ENCODE data around the gene HIVEP3. TPM values are rescaled to one million over a fixed set of nuclear protein-coding genes. Genes with fewer than 3 reads are reported as not detected.

HIVEP3 gene
- total RNA-seq, 1 experiment from 2014 or later, result 0.55 TPM

- H3K4me1 Mint-ChIP-seq, result peaks cover 28% of the 10 kb centered on the region
- ChIA-PET CTCF (no interaction called here), POLR2A (no interaction called here)
- no peaks in the 10 kb centered on the region for H3K9me3 Mint-ChIP-seq
- DNase-seq (ENCODE audit: low spot score) (no peak), ATAC-seq (no peak)
- H3K27ac Mint-ChIP-seq, result no peak overlapping the region
- TF ChIP-seq CREB1 (CRISPR knock-in tag; IDR thresholded peaks at IDR 0.05), result no peak
- no peak for TF ChIP-seq GRHL2 (CRISPR knock-in tag; IDR thresholded peaks at IDR 0.05; ENCODE audit: insufficient replicate concordance, severe bottlenecking)
- no peak for TF ChIP-seq JUN (CRISPR knock-in tag; IDR thresholded peaks at IDR 0.05)
- TF ChIP-seq FOXP4 (CRISPR knock-in tag; IDR thresholded peaks at IDR 0.05), result no peak
- TF ChIP-seq ZNF219 (CRISPR knock-in tag; IDR thresholded peaks at IDR 0.05; ENCODE audit: borderline replicate concordance), result no peak
- no peak for TF ChIP-seq TEAD4 (CRISPR knock-in tag; IDR thresholded peaks at IDR 0.05)
- no peaks in the 10 kb centered on the region for H3K36me3 Mint-ChIP-seq
- H3K27me3 Mint-ChIP-seq (ENCODE audit: low read depth), result no peaks in the 10 kb centered on the region
- H3K4me3 Mint-ChIP-seq, result no peak overlapping the region
These were observed 36.6 kb downstream of the HIVEP3 start for GRCh38 chr1:41882068-41882477.

DNA sequence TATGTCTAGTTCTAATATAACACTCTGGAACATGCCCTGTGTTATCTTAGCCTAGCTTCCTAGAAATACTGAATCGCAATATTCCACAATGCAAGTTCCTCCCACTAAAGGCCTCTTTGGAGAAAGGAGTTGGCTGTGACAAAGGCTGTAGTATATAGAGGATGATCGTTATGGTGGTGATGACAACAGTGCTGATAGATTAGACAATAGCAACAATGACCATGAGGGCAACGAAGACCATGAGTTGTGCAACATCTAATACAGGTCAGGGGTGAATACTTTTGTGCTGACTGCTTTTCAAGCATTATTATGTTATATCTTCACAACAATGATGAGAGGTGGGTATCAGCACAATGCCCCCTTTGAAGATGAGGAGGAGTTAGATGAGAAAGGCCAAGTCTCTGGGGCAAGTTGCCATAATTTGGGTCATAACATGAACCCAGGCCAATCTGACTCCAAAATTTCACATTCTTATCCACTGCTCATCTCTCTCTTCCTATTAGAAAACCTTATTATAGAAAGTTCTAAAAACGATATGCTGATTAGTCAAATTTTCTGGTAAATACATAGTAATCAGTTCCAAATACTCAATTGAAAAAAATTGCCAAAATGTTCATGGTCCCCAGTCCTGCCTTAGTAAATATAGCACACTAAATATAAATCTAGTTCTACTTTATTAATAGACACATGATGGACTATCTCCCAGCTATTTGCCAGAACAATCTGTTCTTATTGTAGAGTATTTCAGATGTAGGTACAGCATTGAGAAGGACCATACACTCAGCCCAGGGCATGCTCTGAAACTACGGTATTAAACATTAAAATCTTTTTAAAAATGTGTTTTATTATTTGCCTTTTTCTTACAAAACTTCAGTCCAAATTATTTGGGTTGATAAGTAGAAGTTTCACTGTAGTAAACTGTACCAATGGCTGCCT lies 37.5 kb downstream of the HIVEP3 start:
- CTCF ChIA-PET, result no interaction called here
- TF ChIP-seq, protein P1, sequence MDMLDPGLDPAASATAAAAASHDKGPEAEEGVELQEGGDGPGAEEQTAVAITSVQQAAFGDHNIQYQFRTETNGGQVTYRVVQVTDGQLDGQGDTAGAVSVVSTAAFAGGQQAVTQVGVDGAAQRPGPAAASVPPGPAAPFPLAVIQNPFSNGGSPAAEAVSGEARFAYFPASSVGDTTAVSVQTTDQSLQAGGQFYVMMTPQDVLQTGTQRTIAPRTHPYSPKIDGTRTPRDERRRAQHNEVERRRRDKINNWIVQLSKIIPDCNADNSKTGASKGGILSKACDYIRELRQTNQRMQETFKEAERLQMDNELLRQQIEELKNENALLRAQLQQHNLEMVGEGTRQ (CRISPR knock-in tag; IDR thresholded peaks at IDR 0.05), result no peak
- TF ChIP-seq RELA (CRISPR knock-in tag; IDR thresholded peaks at IDR 0.05; ENCODE audit: borderline replicate concordance) (no peak), ZNF416 (CRISPR knock-in tag; IDR thresholded peaks at IDR 0.05) (no peak), ZNF317 (CRISPR knock-in tag; IDR thresholded peaks at IDR 0.05; ENCODE audit: borderline replicate concordance, low read depth) (no peak), GTF2I (CRISPR knock-in tag; conservative IDR thresholded peaks at IDR 0.05) (no peak), EMX1 (CRISPR knock-in tag; IDR thresholded peaks at IDR 0.05) (no peak), NFATC4 (CRISPR knock-in tag; IDR thresholded peaks at IDR 0.05) (no peak), ZNF232 (CRISPR knock-in tag; IDR thresholded peaks at IDR 0.05) (no peak), SMAD4 (CRISPR knock-in tag; IDR thresholded peaks at IDR 0.05) (no peak), TP53 (CRISPR knock-in tag; IDR thresholded peaks at IDR 0.05) (no peak), ATF2 (CRISPR knock-in tag; IDR thresholded peaks at IDR 0.05; ENCODE audit: borderline replicate concordance, low read depth) (no peak), CBFB (CRISPR knock-in tag; IDR thresholded peaks at IDR 0.05; ENCODE audit: low read depth) (no peak)
- TF ChIP-seq, protein P2, sequence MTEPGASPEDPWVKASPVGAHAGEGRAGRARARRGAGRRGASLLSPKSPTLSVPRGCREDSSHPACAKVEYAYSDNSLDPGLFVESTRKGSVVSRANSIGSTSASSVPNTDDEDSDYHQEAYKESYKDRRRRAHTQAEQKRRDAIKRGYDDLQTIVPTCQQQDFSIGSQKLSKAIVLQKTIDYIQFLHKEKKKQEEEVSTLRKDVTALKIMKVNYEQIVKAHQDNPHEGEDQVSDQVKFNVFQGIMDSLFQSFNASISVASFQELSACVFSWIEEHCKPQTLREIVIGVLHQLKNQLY (CRISPR knock-in tag; IDR thresholded peaks at IDR 0.05), result no peak
- TF ChIP-seq, protein P3, sequence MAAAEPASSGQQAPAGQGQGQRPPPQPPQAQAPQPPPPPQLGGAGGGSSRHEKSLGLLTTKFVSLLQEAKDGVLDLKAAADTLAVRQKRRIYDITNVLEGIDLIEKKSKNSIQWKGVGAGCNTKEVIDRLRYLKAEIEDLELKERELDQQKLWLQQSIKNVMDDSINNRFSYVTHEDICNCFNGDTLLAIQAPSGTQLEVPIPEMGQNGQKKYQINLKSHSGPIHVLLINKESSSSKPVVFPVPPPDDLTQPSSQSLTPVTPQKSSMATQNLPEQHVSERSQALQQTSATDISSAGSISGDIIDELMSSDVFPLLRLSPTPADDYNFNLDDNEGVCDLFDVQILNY (CRISPR knock-in tag; IDR thresholded peaks at IDR 0.05), result no peak
- TF ChIP-seq, protein P4, sequence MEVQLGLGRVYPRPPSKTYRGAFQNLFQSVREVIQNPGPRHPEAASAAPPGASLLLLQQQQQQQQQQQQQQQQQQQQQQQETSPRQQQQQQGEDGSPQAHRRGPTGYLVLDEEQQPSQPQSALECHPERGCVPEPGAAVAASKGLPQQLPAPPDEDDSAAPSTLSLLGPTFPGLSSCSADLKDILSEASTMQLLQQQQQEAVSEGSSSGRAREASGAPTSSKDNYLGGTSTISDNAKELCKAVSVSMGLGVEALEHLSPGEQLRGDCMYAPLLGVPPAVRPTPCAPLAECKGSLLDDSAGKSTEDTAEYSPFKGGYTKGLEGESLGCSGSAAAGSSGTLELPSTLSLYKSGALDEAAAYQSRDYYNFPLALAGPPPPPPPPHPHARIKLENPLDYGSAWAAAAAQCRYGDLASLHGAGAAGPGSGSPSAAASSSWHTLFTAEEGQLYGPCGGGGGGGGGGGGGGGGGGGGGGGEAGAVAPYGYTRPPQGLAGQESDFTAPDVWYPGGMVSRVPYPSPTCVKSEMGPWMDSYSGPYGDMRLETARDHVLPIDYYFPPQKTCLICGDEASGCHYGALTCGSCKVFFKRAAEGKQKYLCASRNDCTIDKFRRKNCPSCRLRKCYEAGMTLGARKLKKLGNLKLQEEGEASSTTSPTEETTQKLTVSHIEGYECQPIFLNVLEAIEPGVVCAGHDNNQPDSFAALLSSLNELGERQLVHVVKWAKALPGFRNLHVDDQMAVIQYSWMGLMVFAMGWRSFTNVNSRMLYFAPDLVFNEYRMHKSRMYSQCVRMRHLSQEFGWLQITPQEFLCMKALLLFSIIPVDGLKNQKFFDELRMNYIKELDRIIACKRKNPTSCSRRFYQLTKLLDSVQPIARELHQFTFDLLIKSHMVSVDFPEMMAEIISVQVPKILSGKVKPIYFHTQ (CRISPR knock-in tag; IDR thresholded peaks at IDR 0.05), result no peak
- TF ChIP-seq, protein P5, sequence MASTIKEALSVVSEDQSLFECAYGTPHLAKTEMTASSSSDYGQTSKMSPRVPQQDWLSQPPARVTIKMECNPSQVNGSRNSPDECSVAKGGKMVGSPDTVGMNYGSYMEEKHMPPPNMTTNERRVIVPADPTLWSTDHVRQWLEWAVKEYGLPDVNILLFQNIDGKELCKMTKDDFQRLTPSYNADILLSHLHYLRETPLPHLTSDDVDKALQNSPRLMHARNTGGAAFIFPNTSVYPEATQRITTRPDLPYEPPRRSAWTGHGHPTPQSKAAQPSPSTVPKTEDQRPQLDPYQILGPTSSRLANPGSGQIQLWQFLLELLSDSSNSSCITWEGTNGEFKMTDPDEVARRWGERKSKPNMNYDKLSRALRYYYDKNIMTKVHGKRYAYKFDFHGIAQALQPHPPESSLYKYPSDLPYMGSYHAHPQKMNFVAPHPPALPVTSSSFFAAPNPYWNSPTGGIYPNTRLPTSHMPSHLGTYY (CRISPR knock-in tag; IDR thresholded peaks at IDR 0.05), result no peak

More for the DNA sequence above, 37.5 kb downstream of the HIVEP3 start:
- Mint-ChIP-seq H3K4me3 (no peak overlapping the region), H3K4me1 (peaks cover 30% of the 10 kb centered on the region), H3K27ac (no peak overlapping the region), H3K27me3 (ENCODE audit: low read depth) (no peaks in the 10 kb centered on the region), H3K36me3 (no peaks in the 10 kb centered on the region), H3K9me3 (no peaks in the 10 kb centered on the region)
- DNase-seq (ENCODE audit: low spot score) (no peak), ATAC-seq (no peak)
- POLR2A ChIA-PET, result no interaction called here

Measured in WTC11 (cell line).